ENCODE measurements around the gene KSR2. TPM values are rescaled to one million over a fixed set of nuclear protein-coding genes. Genes with fewer than 3 reads are reported as not detected.

The KSR2 gene
- total and polyA plus RNA-seq, 2 of the 4 experiments (the other 2 are of a cell fraction), result not detected

DNA sequence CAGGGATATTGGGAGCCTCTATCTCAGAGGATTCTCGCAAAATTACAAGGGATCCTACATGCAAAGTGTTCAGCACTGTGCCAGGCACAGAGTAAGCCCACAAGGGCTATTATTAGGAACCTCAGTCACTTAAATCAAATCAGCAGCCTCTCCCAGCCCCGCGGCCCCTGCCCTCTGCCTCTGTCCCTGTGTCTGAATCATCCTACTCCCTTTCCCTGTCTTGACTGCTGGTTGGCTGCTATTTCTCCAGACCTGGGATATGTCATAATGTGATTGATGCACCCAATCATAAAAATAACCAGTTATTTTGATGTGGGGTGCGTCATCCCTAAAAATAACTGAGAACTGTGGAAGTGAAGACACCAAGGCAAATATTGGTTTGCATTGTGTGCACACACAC lies 176.3 kb downstream of the KSR2 start:
- no peak for DNase-seq
- Histone ChIP-seq H3K14ac (replicated peaks; ENCODE audit: low read depth, low read length) (no peak overlapping the region), H4K5ac (ENCODE audit: low read depth, low read length) (no peak overlapping the region), H4K91ac (ENCODE audit: insufficient read depth, low read depth, low read length) (no peak overlapping the region), H2AK9ac (replicated peaks; ENCODE audit: low read depth, low read length, poor library complexity) (no peak overlapping the region), H3K36me3 (ENCODE audit: control insufficient read depth, insufficient read depth, low read length) (no peaks in the 10 kb centered on the region), H4K20me1 (ENCODE audit: insufficient read depth, low read length) (no peaks in the 10 kb centered on the region), H3K9ac (ENCODE audit: low read depth, low read length) (no peak overlapping the region), H3K79me1 (ENCODE audit: low read depth in 1 of 2, low read length in 2 of 2) (no peaks in the 10 kb centered on the region), H2BK15ac (ENCODE audit: low read depth, low read length) (no peak overlapping the region), H2BK120ac (ENCODE audit: low read depth, low read length) (no peak overlapping the region), H3K9me3 (ENCODE audit: control insufficient read depth, insufficient read depth, low read length) (peaks cover 39% of the 10 kb centered on the region), H3K27ac (ENCODE audit: insufficient read depth, low read length) (no peak overlapping the region), H2AFZ (replicated peaks; ENCODE audit: low read length, poor library complexity) (no peak overlapping the region), H2AK5ac (ENCODE audit: low read depth, low read length) (no peak overlapping the region), H3K18ac (ENCODE audit: low read depth, low read length) (no peak overlapping the region), H2BK20ac (ENCODE audit: low read depth, low read length) (no peak overlapping the region), H3K9me1 (ENCODE audit: insufficient read depth, low read length) (no peaks in the 10 kb centered on the region), H3K4me3 (ENCODE audit: insufficient read depth, low read depth, low read length) (no peak overlapping the region), H2BK5ac (ENCODE audit: low read depth, low read length, poor library complexity, severe bottlenecking) (no peak overlapping the region), H3K4me1 (ENCODE audit: control insufficient read depth, insufficient read depth, low read length) (no peaks in the 10 kb centered on the region), H3K56ac (ENCODE audit: extremely low read depth, insufficient read depth, low read length) (no peak overlapping the region), H3K27me3 (ENCODE audit: control insufficient read depth, insufficient read depth, low read length) (no peaks in the 10 kb centered on the region), H4K8ac (ENCODE audit: low read depth in 2 of 2, low read length in 2 of 2) (no peak overlapping the region), H3K4me2 (ENCODE audit: low read depth, low read length) (no peak overlapping the region), H3K4ac (ENCODE audit: low read depth, low read length) (no peak overlapping the region), H3K23ac (ENCODE audit: low read depth, low read length) (no peak overlapping the region)
- WGBS, 2 experiments (ENCODE audit: extremely low coverage in 2 of 2, insufficient read length in 1 of 2), result 0% methylated on average over 1 of the region's 4 CpGs; no CpG with 5 or more reads in 1 of the 2 experiments
- TF ChIP-seq BHLHE40 (IDR thresholded peaks at IDR 0.05; ENCODE audit: low read depth, low read length), result no peak
- no peak for TF ChIP-seq CTCF (conservative IDR thresholded peaks at IDR 0.05; ENCODE audit: low read depth, low read length)
- no peak for TF ChIP-seq ELK1 (IDR thresholded peaks at IDR 0.05; ENCODE audit: borderline replicate concordance, low read depth, low read length)
- no peak for TF ChIP-seq MAZ (IDR thresholded peaks at IDR 0.05; ENCODE audit: borderline replicate concordance, low read depth, low read length)
- TF ChIP-seq RCOR1 (IDR thresholded peaks at IDR 0.05; ENCODE audit: insufficient replicate concordance, low read length), result no peak
- POLR2A ChIA-PET (ENCODE audit: unreplicated experiment), result no interaction called here
- dilution Hi-C loops (cut with HindIII; ENCODE audit: low sequenced_read_pairs, unreplicated experiment), result no loop called here
- CTCF ChIA-PET, result no interaction called here
- ATAC-seq (ENCODE audit: low read depth), result no peak
- intact Hi-C loops (cut with micrococcal nuclease), result no loop called here
- BruUV-seq (replicated peaks), result no TSS peak
- in situ Hi-C loops (cut with MboI; ENCODE audit: low sequenced_read_pairs), result no loop called here

Measured in IMR-90 (cell line).